Kidney (tissue), 14 donors: ENCODE results near the gene PTPRG. TPM values are rescaled to one million over a fixed set of nuclear protein-coding genes. Genes with fewer than 3 reads are reported as not detected.

Source experiments
- DNase-seq, 5 donors: peaks; one replicate each; pipeline ENCODE4 v3.0.0-alpha.2; 2013 to 2020
- FAIRE-seq: peaks from 2 replicates; lab custom pipeline; 2012; peaks lifted over from hg19 to GRCh38; lab: Jason Lieb, UNC
- H3K27ac ChIP-seq, 2 donors: one replicate each; pipeline ENCODE4 v1.7.0; 2013; ENCODE audit warnings: low read depth in 2 of 2, low read length in 2 of 2, inconsistent platforms in 1 of 2
- H3K27me3 ChIP-seq: one replicate; pipeline ENCODE4 v1.7.1; 2013; ENCODE audit warnings: low read length, inconsistent platforms; ENCODE audit not compliant: control insufficient read depth, insufficient read depth
- H3K36me3 ChIP-seq, 3 donors: one replicate each; pipeline versions ENCODE4 v1.7.0 to v1.7.1; 2013; ENCODE audit warnings: low read length in 3 of 3, control low read depth in 1 of 3, inconsistent platforms in 1 of 3; ENCODE audit not compliant: insufficient read depth in 3 of 3, control insufficient read depth in 2 of 3
- H3K4me1 ChIP-seq, 3 donors: one replicate each; pipeline versions ENCODE4 v1.7.0 to v1.7.1; 2013; ENCODE audit warnings: low read length in 3 of 3, inconsistent platforms in 1 of 3, low read depth in 1 of 3; ENCODE audit not compliant: control insufficient read depth in 2 of 3, insufficient read depth in 2 of 3
- H3K4me3 ChIP-seq, 3 donors: one replicate each; pipeline versions ENCODE4 v1.7.0 to v1.8.1; 2013; ENCODE audit warnings: low read length in 3 of 3, control low read depth in 1 of 3, inconsistent platforms in 1 of 3
- H3K9ac ChIP-seq, 3 donors: one replicate each; pipeline versions ENCODE4 v1.7.0 to v1.7.1; 2013; ENCODE audit warnings: low read length in 3 of 3, control low read depth in 1 of 3, inconsistent platforms in 1 of 3
- H3K9me3 ChIP-seq, 3 donors: one replicate each; pipeline versions ENCODE4 v1.7.0 to v1.7.1; 2013; ENCODE audit warnings: low read length in 3 of 3, control low read depth in 1 of 3, inconsistent platforms in 1 of 3; ENCODE audit not compliant: control insufficient read depth in 2 of 3, insufficient read depth in 1 of 3
- intact Hi-C: fragments of 100-400 bp; cut with DNase I; formaldehyde crosslinking; loops from one replicate; pipeline ENCODE4 v1.11.1; 2022
- polyA plus RNA-seq: library from polyadenylated mRNA; stranded (reverse); fragments of 350-450 nt; fragmentation: Illumina TruSeq; extraction: RNeasy Lipid Tissue Mini Kit (QIAGEN cat#74804); gene quantifications from one replicate; pipeline ENCODE4 v1.2.3, GENCODE V29; 2014; ENCODE audit warnings: low read depth, low replicate concordance; ENCODE audit not compliant: insufficient read depth
- total RNA-seq: library from RNA; stranded (reverse); fragmentation: NEBNext Ultra II Directional; extraction: Animal tissue kit (Norgen Biotek cat#: 25700); gene quantifications from one replicate; pipeline ENCODE4 v1.2.1, GENCODE V29; 2021
- TF ChIP-seq, protein P1 (sequence below): IDR thresholded peaks from 3 replicates; pipeline ENCODE4 v1.5.1; 2012; ENCODE audit warnings: mild to moderate bottlenecking, moderate library complexity, borderline replicate concordance; ENCODE audit not compliant: insufficient read depth; ENCODE audit errors: extremely low read depth
- donor health status: control.
- donor health status: control.
- donor health status: control.
- donor health status: control.
- donor health status: control.
- donor health status: DM: yes; HTN: yes; CAD: no.
- donor health status: Normal renal cell carcinoma (clear cell type).

Gene PTPRG
- total and polyA plus RNA-seq, 2 donors from 2014 or later = 9.2 to 154 TPM

DNA sequence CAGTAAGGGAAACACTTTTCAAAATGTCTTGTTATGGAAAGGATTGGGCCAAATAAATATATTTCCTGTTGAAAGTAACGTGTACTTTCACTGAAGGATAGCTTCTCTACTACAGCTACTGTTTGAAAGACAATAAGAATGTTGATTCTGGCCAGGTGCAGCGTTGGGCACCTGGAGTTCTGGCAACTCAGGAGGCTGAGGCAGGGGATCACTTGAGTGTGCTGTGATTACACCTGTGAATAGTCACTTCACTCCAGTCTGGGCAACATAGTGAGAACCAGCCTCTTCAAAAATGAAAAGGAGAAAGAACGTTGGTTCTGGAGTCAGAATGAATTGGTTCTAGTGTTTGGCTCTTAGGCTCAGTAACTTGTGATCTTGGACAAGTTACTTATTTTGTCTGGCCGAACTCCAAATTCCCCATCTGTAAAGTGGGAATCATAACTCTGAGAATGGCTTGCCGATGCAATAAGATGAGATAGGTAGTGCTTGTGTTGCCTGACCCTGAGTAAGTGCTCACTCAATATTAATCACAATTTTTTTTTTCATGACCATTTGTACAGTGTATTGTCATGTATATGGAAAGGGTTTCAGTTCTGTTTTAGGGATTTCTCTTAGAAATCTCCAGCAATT, 310.8 kb downstream of the PTPRG start:
- TF ChIP-seq, protein P1, sequence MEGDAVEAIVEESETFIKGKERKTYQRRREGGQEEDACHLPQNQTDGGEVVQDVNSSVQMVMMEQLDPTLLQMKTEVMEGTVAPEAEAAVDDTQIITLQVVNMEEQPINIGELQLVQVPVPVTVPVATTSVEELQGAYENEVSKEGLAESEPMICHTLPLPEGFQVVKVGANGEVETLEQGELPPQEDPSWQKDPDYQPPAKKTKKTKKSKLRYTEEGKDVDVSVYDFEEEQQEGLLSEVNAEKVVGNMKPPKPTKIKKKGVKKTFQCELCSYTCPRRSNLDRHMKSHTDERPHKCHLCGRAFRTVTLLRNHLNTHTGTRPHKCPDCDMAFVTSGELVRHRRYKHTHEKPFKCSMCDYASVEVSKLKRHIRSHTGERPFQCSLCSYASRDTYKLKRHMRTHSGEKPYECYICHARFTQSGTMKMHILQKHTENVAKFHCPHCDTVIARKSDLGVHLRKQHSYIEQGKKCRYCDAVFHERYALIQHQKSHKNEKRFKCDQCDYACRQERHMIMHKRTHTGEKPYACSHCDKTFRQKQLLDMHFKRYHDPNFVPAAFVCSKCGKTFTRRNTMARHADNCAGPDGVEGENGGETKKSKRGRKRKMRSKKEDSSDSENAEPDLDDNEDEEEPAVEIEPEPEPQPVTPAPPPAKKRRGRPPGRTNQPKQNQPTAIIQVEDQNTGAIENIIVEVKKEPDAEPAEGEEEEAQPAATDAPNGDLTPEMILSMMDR = no peak
- Histone ChIP-seq H3K27ac (no peak overlapping the region), H3K9me3 (no peaks in the 10 kb centered on the region), H3K9ac (no peak overlapping the region), H3K27me3 (no peaks in the 10 kb centered on the region), H3K4me3 (no peak overlapping the region), H3K4me1 (peaks cover 0 to 31% (median 7%) of the 10 kb centered on the region in 3 donors), H3K36me3 (no peaks in the 10 kb centered on the region)
- FAIRE-seq = no peak
- no peak for DNase-seq
- intact Hi-C loops = no loop called here

DNA sequence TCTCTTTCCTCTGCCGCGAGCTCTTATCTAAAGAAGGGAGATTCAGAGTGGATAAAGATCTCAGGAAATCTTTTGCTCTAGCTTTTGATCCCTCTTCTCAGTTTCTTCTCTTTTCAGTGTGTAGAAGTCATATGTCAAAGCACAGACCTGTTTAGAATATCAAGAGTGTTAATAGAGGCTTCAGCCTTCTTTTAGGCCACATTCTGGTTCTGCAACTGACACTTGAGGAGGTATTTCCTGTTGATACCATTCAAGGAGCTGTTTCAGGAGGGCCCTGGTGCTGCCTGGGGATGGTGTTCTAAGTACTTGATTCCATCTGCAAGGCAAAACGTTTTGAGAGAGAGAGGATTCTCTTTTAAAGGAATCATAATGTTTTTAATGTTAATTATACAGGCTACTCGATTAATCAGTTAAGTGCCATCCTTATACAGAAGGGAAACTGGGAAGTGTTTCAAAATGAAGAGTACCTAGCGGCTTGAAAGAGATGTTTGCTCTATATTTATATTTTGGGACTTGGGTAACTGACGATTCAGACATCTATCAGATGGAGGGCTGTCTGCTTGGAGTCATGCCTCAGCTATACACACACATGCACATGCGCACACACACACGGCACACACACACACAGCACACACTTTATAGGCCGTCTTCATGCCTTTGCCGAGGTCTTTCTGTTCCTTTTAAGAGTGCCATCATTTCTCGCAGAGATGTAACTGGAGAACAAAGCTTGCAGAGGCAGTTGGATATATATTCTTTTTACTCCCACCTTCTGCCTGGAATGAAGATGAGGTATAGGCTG, 313.9 kb downstream of the PTPRG start:
- Histone ChIP-seq H3K9me3 (no peaks in the 10 kb centered on the region), H3K4me3 (no peak overlapping the region), H3K4me1 (peaks cover 4 to 37% (median 10%) of the 10 kb centered on the region in 3 donors), H3K27me3 (no peaks in the 10 kb centered on the region), H3K9ac (no peak overlapping the region), H3K27ac (no peak overlapping the region), H3K36me3 (no peaks in the 10 kb centered on the region)
- intact Hi-C loops = no loop called here
- no peak for FAIRE-seq
- TF ChIP-seq, protein P1 = no peak
- peak in 3 of 5 donors; percentile 31 to 74 (median 68) for DNase-seq

DNA sequence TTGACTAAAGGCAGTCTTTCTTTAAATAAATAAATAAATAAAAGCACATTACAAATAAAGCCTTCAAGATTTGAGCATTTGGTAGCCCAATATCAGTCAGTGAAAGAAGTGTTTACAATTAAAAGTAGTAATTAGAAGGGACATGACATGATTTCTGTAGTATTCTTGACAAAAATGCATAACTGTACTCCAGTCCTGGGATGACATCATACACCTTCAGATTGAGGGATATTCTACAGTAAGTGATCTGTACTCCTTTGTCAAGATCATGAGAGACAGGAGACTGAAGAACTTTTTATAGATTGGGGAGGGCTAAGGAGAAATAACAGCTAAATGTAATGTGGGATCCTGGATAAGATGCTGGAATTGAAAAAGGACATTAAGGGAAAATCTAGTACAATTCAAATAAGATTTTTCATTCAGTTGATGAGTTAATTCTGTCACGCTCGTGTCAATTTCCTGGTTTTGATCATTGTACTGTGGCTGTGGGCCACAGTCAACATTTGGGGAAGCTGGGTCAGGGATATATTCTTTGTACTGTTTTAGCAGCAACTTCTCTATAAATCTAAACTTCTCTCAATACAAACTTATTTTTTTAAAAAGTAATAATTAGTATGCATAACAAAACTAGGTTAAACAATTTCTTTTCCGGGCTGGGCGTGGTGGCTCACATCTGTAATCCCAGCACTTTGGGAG, 314.8 kb downstream of the PTPRG start:
- Histone ChIP-seq H3K27ac (no peak overlapping the region), H3K9me3 (no peaks in the 10 kb centered on the region), H3K36me3 (no peaks in the 10 kb centered on the region), H3K4me3 (no peak overlapping the region), H3K27me3 (no peaks in the 10 kb centered on the region), H3K9ac (no peak overlapping the region), H3K4me1 (peaks cover 4 to 37% (median 10%) of the 10 kb centered on the region in 3 donors)
- intact Hi-C loops = no loop called here
- TF ChIP-seq, protein P1 = no peak
- peak in 1 of 5 donors; percentile 49 for DNase-seq
- FAIRE-seq = no peak
